Thyroid gland (tissue), 4 donors: ENCODE data around the gene TERT. TPM values are rescaled to one million over a fixed set of nuclear protein-coding genes. Genes with fewer than 3 reads are reported as not detected.
"Not testable (repeated sequence)": the region's sequence is repeated elsewhere in the genome, so short reads cannot be mapped to it uniquely, and the experiment has no call there.

ENCODE experiments used
- DNase-seq, 2 donors: peaks; one replicate each; pipeline ENCODE4 v3.0.0-alpha.2; 2019
- H3K27ac ChIP-seq, 3 donors: fragments of 200-600 bp; sonication (generic); 1 replicate in 2 of 3; 2 replicates in 1 of 3; pipeline ENCODE4 v1.5.1; 2016 to 2019; ENCODE audit warnings: mild to moderate bottlenecking in 1 of 3, moderate library complexity in 1 of 3
- H3K27me3 ChIP-seq: fragments of 200-600 bp; sonication (generic); one replicate; pipeline ENCODE4 v1.5.1; 2019
- H3K36me3 ChIP-seq, 2 donors: fragments of 200-600 bp; sonication (generic); one replicate each; pipeline ENCODE4 v1.5.1; 2016 to 2019
- H3K4me1 ChIP-seq, 2 donors: fragments of 200-600 bp; sonication (generic); one replicate each; pipeline ENCODE4 v1.5.1; 2017 to 2019
- H3K4me3 ChIP-seq, 3 donors: fragments of 200-600 bp; sonication (generic); replicated peaks in 1 of 3; 1 replicate in 2 of 3; 2 replicates in 1 of 3; pipeline ENCODE4 v1.5.1; 2016; ENCODE audit warnings: mild to moderate bottlenecking in 1 of 3
- H3K9me3 ChIP-seq: fragments of 200-600 bp; sonication (generic); one replicate; pipeline ENCODE4 v1.5.1; 2017
- CTCF ChIP-seq, 6 experiments: fragments of 200-600 bp in 3 of 6; fragments of 450-650 bp in 3 of 6; sonication (generic) in 3 of 6; IDR thresholded peaks; one replicate each; pipeline ENCODE4 v1.5.1; 2016 to 2019; ENCODE audit warnings: antibody characterized with exemption in 6 of 6, mild to moderate bottlenecking in 2 of 6, inconsistent platforms in 1 of 6, moderate library complexity in 1 of 6
- POLR2A ChIP-seq, 2 donors: fragments of 450-650 bp; IDR thresholded peaks; one replicate each; pipeline ENCODE4 v1.6.1; 2017; ENCODE audit warnings: antibody characterized with exemption in 2 of 2, mild to moderate bottlenecking in 2 of 2, moderate library complexity in 1 of 2
- WGBS, 2 donors: methylation state at CpG; one replicate each; pipeline ENCODE4 v1.1.5; 2017; 5-methylcytosine and 5-hydroxymethylcytosine counted together
- intact Hi-C: fragments of 100-400 bp; cut with DNase I; formaldehyde crosslinking; loops from one replicate; pipeline ENCODE4 v1.15.1; 2023
- total RNA-seq, 4 donors: library from RNA; depleted of rRNA; stranded (reverse); fragments of >200 nt; gene quantifications; one replicate each; pipeline ENCODE4 v1.2.3, GENCODE V29; 2016

TERT gene
- total RNA-seq, 4 donors from 2014 or later: not detected

- peak in 1 of 2 donors; percentile 1 for DNase-seq
- Histone ChIP-seq H3K9me3 (no peaks in the 10 kb centered on the region), H3K27ac (no peak overlapping the region), H3K4me3 (no peak overlapping the region), H3K27me3 (no peaks in the 10 kb centered on the region), H3K4me1 (peaks cover 25% of the 10 kb centered on the region in 2 donors), H3K36me3 (peaks cover 48 to 50% of the 10 kb centered on the region in 2 donors)
- no peak for TF ChIP-seq POLR2A (IDR thresholded peaks at IDR 0.05)
- no peak for TF ChIP-seq CTCF (IDR thresholded peaks at IDR 0.05)
- WGBS, 2 donors: 92 to 96% methylated on average over 15 of the region's 15 CpGs
- intact Hi-C loops: loop anchor here (10.0 kb wide), 1 partner anchor 453 kb away; the partner anchor contains the start of gene MRPL36
Measured at GRCh38 chr5:1341863-1342262, 47.0 kb upstream of the TERT start.

- intact Hi-C loops: loop anchor here (10.0 kb wide), 1 partner anchor 455 kb away; the partner anchor contains the start of gene MRPL36
Measured at GRCh38 chr5:1339818-1340210, 44.9 kb upstream of the TERT start.

GRCh38 chr5:1339139-1339817, 44.4 kb upstream of the TERT start:
- H3K27ac ChIP-seq, H3K27me3 ChIP-seq, H3K9me3 ChIP-seq, H3K4me3 ChIP-seq, intact Hi-C loops, DNase-seq: not testable (repeated sequence)
- Histone ChIP-seq H3K36me3 (peaks cover 72 to 76% of the 10 kb centered on the region in 2 donors), H3K4me1 (peaks cover 17 to 18% of the 10 kb centered on the region in 2 donors)
- 96% methylated on average over 19 of the region's 34 CpGs; no CpG with 5 or more reads in 1 of the 2 donors for WGBS, 2 donors

More at GRCh38 chr5:1339818-1340210, 44.9 kb upstream of the TERT start:
- H3K4me1 ChIP-seq: peaks cover 17 to 18% of the 10 kb centered on the region in 2 donors
- not testable (repeated sequence) for DNase-seq, H3K27me3 ChIP-seq, H3K27ac ChIP-seq, H3K4me3 ChIP-seq, H3K9me3 ChIP-seq
- peaks cover 67 to 70% of the 10 kb centered on the region in 2 donors for H3K36me3 ChIP-seq
- 90 to 91% methylated on average over 2 to 15 of the region's 17 CpGs for WGBS, 2 donors

- H3K4me1 ChIP-seq: peaks cover 11% of the 10 kb centered on the region in 2 donors
- no peaks in the 10 kb centered on the region for H3K27me3 ChIP-seq
- no peak overlapping the region for H3K27ac ChIP-seq
- TF ChIP-seq CTCF (IDR thresholded peaks at IDR 0.05): no peak
- no peak for TF ChIP-seq POLR2A (IDR thresholded peaks at IDR 0.05)
- H3K36me3 ChIP-seq: peaks cover 79 to 83% of the 10 kb centered on the region in 2 donors
- DNase-seq: no peak
- H3K9me3 ChIP-seq: no peaks in the 10 kb centered on the region
- 94 to 96% methylated on average over 12 to 22 of the region's 22 CpGs for WGBS, 2 donors
- intact Hi-C loops: no loop called here
- no peak overlapping the region for H3K4me3 ChIP-seq
Measured at GRCh38 chr5:1338506-1339070, 43.7 kb upstream of the TERT start.

GRCh38 chr5:1338196-1338490, 43.3 kb upstream of the TERT start:
- peaks cover 84 to 86% of the 10 kb centered on the region in 2 donors for H3K36me3 ChIP-seq
- no peaks in the 10 kb centered on the region for H3K9me3 ChIP-seq
- intact Hi-C loops: no loop called here
- H3K4me3 ChIP-seq: no peak overlapping the region
- no peaks in the 10 kb centered on the region for H3K27me3 ChIP-seq
- 87 to 94% methylated on average over 11 to 12 of the region's 12 CpGs for WGBS, 2 donors
- TF ChIP-seq CTCF (IDR thresholded peaks at IDR 0.05): no peak
- TF ChIP-seq POLR2A (IDR thresholded peaks at IDR 0.05): no peak
- no peak overlapping the region for H3K27ac ChIP-seq
- H3K4me1 ChIP-seq: peaks cover 7% of the 10 kb centered on the region in 2 donors
- DNase-seq: no peak

GRCh38 chr5:1337489-1338195, 42.8 kb upstream of the TERT start:
- intact Hi-C loops: no loop called here
- H3K4me1 ChIP-seq: peaks cover 2% of the 10 kb centered on the region in 2 donors

More at GRCh38 chr5:1337489-1338195, 42.8 kb upstream of the TERT start:
- Histone ChIP-seq H3K9me3 (no peaks in the 10 kb centered on the region), H3K27ac (no peak overlapping the region), H3K36me3 (peaks cover 85 to 86% of the 10 kb centered on the region in 2 donors), H3K4me3 (no peak overlapping the region), H3K27me3 (no peaks in the 10 kb centered on the region)
- WGBS, 2 donors: 93 to 95% methylated on average over 19 to 20 of the region's 22 CpGs
- DNase-seq: no peak
- TF ChIP-seq POLR2A (IDR thresholded peaks at IDR 0.05) (no peak), CTCF (IDR thresholded peaks at IDR 0.05) (no peak)
